Measurements from ENCODE around the gene SCAMP1.

Gene SCAMP1

DNA sequence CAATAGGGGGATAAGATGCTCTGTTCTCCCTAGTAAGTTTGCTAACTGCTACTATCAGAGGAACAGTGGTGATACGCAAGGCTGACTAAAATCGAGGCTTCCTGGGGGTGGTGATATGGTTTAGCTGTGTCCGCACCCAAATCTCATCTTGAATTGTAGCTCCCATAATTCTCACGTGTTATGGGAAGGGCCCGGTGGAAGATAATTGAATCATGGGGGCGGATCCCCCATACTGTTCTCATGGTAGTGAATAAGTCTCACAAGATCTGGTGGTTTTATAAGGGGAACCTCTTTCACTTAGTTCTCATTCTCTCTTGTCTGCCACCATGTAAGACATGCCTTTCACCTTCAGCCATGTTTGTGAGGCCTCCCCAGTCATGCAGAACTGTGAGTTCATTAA is 153.0 kb downstream of the SCAMP1 start:
- no peak for DNase-seq (ENCODE audit: low read depth in 2 of 2)

DNA sequence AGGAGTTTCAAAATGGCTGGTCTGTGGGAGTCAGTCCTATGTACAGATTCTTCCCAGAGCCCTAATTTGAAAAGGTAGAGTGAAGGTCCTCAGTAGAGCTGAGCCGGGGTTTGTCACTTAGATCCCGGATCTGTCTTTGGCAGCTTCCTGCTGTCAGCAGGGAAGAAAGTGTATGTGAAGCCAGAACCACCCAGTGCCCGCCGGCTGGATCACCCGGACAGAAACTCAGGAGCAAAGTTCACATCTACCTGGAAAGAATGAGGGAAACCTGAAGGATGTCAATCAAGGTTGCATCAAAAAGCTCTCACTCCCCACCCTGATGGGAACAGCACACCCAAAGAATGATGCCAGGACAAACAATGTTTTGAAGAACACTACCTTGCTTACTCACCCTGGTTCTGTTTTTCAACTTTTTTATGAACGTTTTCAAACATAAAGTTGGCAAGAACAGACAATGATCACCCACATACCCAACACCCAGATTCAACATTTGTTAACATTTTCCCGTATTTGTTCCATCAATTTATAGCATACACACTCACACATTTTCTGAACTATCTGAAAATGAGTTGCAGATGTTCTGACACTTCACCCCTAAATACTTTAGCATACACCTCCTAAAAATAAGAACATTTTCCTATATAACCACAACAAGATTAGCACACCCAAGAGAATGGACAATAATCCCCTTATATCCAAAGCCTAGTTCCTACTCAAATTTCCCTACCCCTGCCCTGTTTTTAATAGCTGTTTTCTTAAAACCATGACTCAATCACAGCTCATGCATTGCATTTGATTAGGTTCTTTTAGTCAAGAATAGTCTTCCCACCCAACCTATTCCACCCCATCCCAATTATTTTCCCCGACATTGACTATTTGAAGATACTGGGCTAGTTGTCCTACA is 154.3 kb downstream of the SCAMP1 start:
- no peak for DNase-seq (ENCODE audit: low read depth in 2 of 2)

DNA sequence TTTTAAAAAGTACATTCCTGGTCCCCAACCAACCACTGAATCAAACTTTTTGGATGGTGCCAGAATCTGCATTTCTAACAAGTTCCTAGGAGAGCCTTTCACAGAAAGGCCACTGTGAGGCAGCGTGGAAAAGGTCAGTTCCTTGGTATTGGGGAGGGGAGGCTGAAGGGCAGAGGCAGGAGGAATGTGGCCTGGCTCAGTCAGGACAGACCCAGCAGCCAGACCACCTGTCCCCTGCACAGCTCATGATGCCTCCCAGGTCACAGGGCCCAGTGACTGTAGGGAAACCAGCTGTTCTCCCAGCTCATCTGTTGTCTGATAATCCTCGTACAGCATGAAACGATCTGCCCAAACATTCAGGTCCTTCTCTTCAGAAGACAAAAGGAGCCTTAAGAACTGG is 155.3 kb downstream of the SCAMP1 start:
- DNase-seq (ENCODE audit: low read depth in 2 of 2) = no peak

GRCh38 chr5:78518365-78519197 is 158.2 kb downstream of the SCAMP1 start:
- DNase-seq (ENCODE audit: low read depth in 2 of 2) = no peak

DNA sequence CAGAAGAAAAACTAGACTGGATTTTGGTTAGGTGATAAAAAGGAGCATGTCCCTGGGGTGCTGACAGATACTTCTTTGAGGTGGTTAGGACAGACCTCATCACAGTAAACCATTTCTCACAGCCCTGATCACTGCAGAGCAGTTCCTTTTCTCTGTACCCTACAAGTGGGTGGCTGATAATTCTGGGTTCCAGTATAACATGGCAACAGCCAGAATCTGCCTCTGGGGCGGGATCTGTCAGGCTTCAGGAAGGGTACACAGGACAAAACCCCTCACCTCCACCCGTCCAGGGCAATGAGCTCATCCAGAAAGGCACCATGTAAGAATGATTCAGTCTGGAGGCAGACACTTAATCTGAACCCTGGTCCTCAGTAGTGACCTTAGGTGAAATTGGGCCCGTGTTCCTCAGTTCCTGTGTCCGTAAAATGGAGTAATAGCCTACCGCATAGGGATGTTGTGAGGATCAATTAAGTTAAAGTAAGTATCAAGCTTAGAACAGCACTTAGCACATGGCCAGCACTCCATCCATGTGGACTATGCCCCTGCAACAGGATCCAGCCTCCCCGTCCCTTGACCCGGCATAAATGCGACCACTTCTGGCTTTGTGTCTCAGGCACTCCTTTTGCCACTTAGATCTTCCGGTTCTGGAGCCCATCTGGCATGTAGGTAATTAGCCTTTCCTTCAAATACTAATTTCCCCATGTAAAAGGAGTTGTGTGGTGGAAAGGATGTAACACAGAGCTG is 159.0 kb downstream of the SCAMP1 start:
- no peak for DNase-seq (ENCODE audit: low read depth in 2 of 2)

DNA sequence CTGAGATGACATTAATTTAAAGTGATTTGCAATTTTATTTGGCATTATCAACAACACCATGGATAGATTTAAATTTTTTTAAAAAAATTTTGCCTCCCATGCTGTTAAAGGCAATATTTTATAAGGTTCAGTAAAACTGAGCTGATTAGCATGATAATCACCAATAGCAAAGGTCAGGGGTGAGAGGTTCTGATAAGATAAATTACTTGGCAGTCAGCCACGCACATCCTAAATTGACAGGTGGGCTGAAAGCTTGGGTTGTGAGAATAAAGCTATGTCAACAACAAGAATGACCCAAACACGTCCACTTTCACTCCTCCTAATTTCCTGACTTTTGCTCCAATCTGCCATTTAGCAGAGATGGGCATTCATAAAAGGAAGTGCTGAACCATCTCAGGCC is 161.0 kb downstream of the SCAMP1 start:
- no peak for DNase-seq (ENCODE audit: low read depth in 2 of 2)

DNA sequence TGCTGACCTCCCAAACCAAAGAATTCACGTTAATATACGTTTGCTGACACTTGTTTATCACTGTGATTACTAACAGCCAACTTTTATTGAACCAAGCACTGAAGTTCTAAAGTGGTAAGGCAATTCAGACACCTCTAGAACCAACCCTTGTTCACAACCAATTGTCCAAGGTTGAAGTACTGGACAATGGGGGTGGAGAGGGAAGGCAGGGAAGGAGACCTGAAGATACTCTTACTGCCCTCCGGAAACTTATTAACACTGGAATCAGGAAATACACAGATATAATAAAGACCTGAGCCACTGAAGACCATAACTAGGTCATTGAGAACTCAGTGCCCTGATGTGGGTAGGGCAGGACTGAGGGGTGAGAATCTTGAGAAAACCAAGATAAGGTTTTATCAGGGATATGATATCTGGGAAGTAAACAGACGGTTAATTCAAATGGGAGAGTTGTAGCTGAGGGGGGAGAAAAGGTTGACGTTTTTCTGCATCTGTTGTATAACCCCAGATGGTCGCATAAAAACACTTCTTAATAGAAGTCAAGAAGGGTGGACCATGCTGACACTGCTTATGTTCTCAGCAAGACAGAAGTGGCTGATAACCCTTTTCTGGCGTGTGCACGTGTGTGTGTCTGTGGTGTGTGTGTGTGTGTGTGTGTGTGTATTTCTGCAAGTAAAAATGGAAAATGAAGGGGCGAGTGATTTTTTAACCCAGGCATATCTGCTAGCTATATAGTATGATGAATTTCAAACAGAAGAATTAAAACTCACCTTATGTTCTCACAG is 162.3 kb downstream of the SCAMP1 start:
- DNase-seq (ENCODE audit: low read depth in 2 of 2) = no peak

DNA sequence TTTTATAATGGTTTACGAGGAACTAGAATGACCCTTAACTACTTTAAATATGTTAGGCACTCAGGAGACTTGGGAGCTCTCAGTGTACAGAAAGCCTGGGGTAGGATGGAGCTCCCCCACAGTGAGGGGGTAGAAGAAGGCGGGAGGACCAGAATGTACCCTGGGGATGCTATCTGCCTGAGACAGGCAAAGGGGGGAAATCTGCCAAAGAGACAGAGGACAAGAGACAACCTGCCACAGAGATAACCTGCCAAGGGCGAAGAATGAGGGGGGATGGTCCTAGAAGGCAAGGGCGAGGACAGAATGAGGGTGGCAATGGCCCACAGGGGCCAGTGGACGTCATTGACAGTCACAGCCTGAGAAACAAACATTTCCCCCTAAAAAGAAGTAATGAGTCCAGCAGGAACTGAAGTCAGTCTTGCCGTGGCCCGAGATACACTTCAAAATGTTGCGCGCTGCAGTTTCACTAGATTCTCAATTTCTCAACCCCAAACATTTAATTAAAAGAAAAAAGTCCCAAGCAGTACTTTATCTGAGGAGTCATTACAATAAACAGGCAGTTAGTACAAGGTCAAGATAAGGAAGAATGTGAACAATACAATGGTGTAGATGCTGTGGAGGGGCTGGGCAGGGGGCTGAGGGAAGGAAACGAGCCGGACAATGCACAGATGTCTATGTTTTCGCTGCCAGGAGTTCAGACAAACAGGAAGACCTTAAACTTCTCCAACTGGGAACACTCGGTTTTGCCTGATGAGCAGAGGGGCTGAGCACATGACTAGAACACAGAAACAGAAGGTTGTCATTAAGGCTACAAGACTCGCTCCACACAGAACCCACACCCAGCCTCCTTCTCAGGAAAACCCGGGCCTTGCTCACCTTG is 163.1 kb downstream of the SCAMP1 start:
- no peak for DNase-seq (ENCODE audit: low read depth in 2 of 2)

GRCh38 chr5:78526049-78526525 is 165.7 kb downstream of the SCAMP1 start:
- DNase-seq (ENCODE audit: low read depth in 2 of 2) = no peak

GRCh38 chr5:78527054-78527859 is 166.8 kb downstream of the SCAMP1 start:
- no peak for DNase-seq (ENCODE audit: low read depth in 2 of 2)

DNA sequence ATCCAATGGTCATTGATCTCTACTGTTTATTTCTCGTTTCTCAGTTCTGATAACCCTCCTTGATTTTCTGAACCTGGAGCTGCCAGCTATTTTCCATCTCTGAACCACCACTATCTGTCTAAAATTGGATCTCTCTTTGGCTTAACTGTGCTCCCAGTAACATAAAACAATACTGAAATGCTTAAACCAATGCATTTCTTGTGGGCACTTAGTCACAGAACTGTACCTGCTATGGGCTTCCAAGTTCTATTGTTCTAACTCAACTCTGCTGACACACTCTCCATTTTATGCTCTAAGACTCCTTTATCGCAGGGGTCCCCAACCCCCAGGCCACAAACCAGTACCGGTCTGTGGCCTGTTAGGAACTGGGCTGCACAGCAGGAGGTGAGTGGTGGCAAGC is 167.5 kb downstream of the SCAMP1 start:
- DNase-seq (ENCODE audit: low read depth in 2 of 2) = no peak

Data from stimulated activated CD8-positive, alpha-beta memory T cell treated with anti-CD3 and anti-CD28 coated beads, Interleukin-2, amount 100 ng/mL, for 48 hours (primary cell).